Ishikawa (cell line): ENCODE measurements around the gene ADAM10.

ENCODE experiments used
- CEBPB ChIP-seq: IDR thresholded peaks from 2 replicates; pipeline ENCODE4 v1.6.1; 2012
- CREB1 ChIP-seq: IDR thresholded peaks from 2 replicates; pipeline ENCODE4 v1.6.1; 2012; ENCODE audit warnings: low read depth
- EP300 ChIP-seq: IDR thresholded peaks from 2 replicates; pipeline ENCODE4 v1.6.1; 2012; ENCODE audit warnings: borderline replicate concordance
- RAD21 ChIP-seq: IDR thresholded peaks from 2 replicates; pipeline ENCODE4 v1.6.1; 2012; ENCODE audit warnings: low read depth
- TAF1 ChIP-seq: IDR thresholded peaks from 2 replicates; pipeline ENCODE4 v1.6.1; 2012; ENCODE audit warnings: low read depth, mild to moderate bottlenecking
- TCF12 ChIP-seq: IDR thresholded peaks from 2 replicates; pipeline ENCODE4 v1.6.1; 2012; ENCODE audit warnings: low read depth
- YY1 ChIP-seq: IDR thresholded peaks from 2 replicates; pipeline ENCODE4 v1.6.1; 2012; ENCODE audit warnings: low read depth
- TF ChIP-seq, protein P1 (sequence below): IDR thresholded peaks from 2 replicates; pipeline ENCODE4 v1.6.1; 2012

DNA sequence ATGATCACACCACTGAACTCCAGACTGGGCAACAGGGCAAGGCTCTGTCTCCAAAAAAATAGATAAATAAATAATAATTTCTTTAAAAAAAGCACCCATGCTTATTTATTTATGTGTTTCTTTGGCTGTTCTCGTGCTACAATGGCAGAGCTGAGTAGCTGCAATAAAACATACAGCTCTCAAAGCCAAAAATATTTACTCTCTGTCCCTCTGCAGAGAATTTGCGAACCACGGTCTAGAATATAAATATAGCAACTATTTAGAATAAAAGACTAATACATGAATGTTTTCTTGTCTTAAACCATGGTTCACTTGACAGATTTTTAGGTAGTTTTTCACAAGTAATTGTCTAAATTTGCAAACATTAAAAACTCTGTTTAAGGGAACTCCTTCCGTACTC, 72.7 kb downstream of the ADAM10 start:
- TF ChIP-seq EP300, result no peak
- no peak for TF ChIP-seq TAF1
- TF ChIP-seq, protein P1, sequence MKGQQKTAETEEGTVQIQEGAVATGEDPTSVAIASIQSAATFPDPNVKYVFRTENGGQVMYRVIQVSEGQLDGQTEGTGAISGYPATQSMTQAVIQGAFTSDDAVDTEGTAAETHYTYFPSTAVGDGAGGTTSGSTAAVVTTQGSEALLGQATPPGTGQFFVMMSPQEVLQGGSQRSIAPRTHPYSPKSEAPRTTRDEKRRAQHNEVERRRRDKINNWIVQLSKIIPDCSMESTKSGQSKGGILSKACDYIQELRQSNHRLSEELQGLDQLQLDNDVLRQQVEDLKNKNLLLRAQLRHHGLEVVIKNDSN, result no peak
- no peak for TF ChIP-seq CEBPB
- no peak for TF ChIP-seq YY1
- no peak for TF ChIP-seq CREB1
- TF ChIP-seq RAD21, result no peak
- no peak for TF ChIP-seq TCF12
